HepG2 (cell line): ENCODE results near the gene FRMD1. TPM values are rescaled to one million over a fixed set of nuclear protein-coding genes. Genes with fewer than 3 reads are reported as not detected.

ENCODE experiments used
- ARNT ChIP-seq: fragments of 450-650 bp; IDR thresholded peaks from 2 replicates; pipeline ENCODE4 v1.6.1; 2017
- ATF6 ChIP-seq: sonication (generic); formaldehyde crosslinking; conservative IDR thresholded peaks from 2 replicates; pipeline ENCODE4 v1.4.0; 2020; ENCODE audit warnings: missing genetic modification reagents
- HDAC2 ChIP-seq: sonication (generic); formaldehyde crosslinking; IDR thresholded peaks from 2 replicates; pipeline ENCODE4 v1.4.0; 2020; ENCODE audit warnings: missing genetic modification reagents
- HIC2 ChIP-seq: sonication (generic); formaldehyde crosslinking; IDR thresholded peaks from 2 replicates; pipeline ENCODE4 v1.9.0; 2022; ENCODE audit warnings: low read depth, missing genetic modification reagents
- HNRNPUL1 ChIP-seq: fragments of 200-400 bp; formaldehyde crosslinking; IDR thresholded peaks from 2 replicates; pipeline ENCODE4 v1.6.1; 2017; ENCODE audit warnings: low read depth, mild to moderate bottlenecking, low read length, moderate library complexity
- IKZF4 ChIP-seq: sonication (generic); formaldehyde crosslinking; IDR thresholded peaks from 2 replicates; pipeline ENCODE4 v1.5.1; 2020; ENCODE audit warnings: borderline replicate concordance, mild to moderate bottlenecking, low read depth, missing genetic modification reagents; ENCODE audit errors: not compliant biosample characterization
- IKZF5 ChIP-seq: IDR thresholded peaks from 2 replicates; pipeline ENCODE4 v1.6.1; 2018; ENCODE audit warnings: missing genetic modification reagents, mild to moderate bottlenecking, missing compliant biosample characterization
- MAX ChIP-seq: IDR thresholded peaks from 2 replicates; pipeline ENCODE4 v1.6.1; 2012; ENCODE audit warnings: inconsistent platforms
- MNT ChIP-seq: fragments of 450-650 bp; IDR thresholded peaks from 2 replicates; pipeline ENCODE4 v1.6.1; 2016
- NCOA2 ChIP-seq: sonication (generic); formaldehyde crosslinking; IDR thresholded peaks from 2 replicates; pipeline ENCODE4 v1.8.0; 2022; ENCODE audit warnings: inconsistent platforms
- NR2C2 ChIP-seq: sonication (generic); formaldehyde crosslinking; IDR thresholded peaks from 2 replicates; pipeline ENCODE4 v1.4.0; 2020; ENCODE audit warnings: missing genetic modification reagents, mild to moderate bottlenecking, moderate library complexity, borderline replicate concordance
- PRMT3 ChIP-seq: sonication (generic); formaldehyde crosslinking; IDR thresholded peaks from 2 replicates; pipeline ENCODE4 v1.8.1; 2022; ENCODE audit warnings: low read depth, mild to moderate bottlenecking, moderate library complexity, missing genetic modification reagents, borderline replicate concordance
- SIN3A ChIP-seq: IDR thresholded peaks from 2 replicates; pipeline ENCODE4 v1.6.1; 2011; ENCODE audit warnings: low read depth, mild to moderate bottlenecking, control low read depth, low read length, borderline replicate concordance
- SOX5 ChIP-seq: IDR thresholded peaks from 2 replicates; pipeline ENCODE4 v1.6.1; 2016; ENCODE audit warnings: borderline replicate concordance
- SP140L ChIP-seq: sonication (generic); formaldehyde crosslinking; IDR thresholded peaks from 2 replicates; pipeline ENCODE4 v1.4.0; 2020; ENCODE audit warnings: missing genetic modification reagents, borderline replicate concordance
- TCF12 ChIP-seq, 2 experiments: fragments of 450-650 bp in 1 of 2; sonication (generic) in 1 of 2; formaldehyde crosslinking in 1 of 2; IDR thresholded peaks; 2 replicates each; pipeline versions ENCODE4 v1.6.1 to v1.8.0; 2017 to 2022; ENCODE audit warnings: antibody characterized with exemption in 1 of 2, mild to moderate bottlenecking in 1 of 2, missing genetic modification reagents in 1 of 2, moderate library complexity in 1 of 2
- TERF1 ChIP-seq: sonication (generic); formaldehyde crosslinking; IDR thresholded peaks from 2 replicates; pipeline ENCODE4 v1.8.0; 2022; ENCODE audit warnings: mild to moderate bottlenecking, missing genetic modification reagents, moderate library complexity
- ZBTB25 ChIP-seq: IDR thresholded peaks from 2 replicates; pipeline ENCODE4 v1.6.1; 2018; ENCODE audit warnings: missing genetic modification reagents
- ZNF335 ChIP-seq: sonication (generic); formaldehyde crosslinking; IDR thresholded peaks from 2 replicates; pipeline ENCODE4 v1.4.0; 2020; ENCODE audit warnings: missing genetic modification reagents
- ZNF7 ChIP-seq: IDR thresholded peaks from 2 replicates; pipeline ENCODE4 v1.6.1; 2016; ENCODE audit warnings: missing biosample characterization, missing genetic modification reagents
- ZNF83 ChIP-seq: sonication (generic); formaldehyde crosslinking; IDR thresholded peaks from 2 replicates; pipeline ENCODE4 v1.4.0; 2020; ENCODE audit warnings: missing genetic modification reagents, mild to moderate bottlenecking, borderline replicate concordance
- ZZZ3 ChIP-seq: sonication (generic); formaldehyde crosslinking; IDR thresholded peaks from 2 replicates; pipeline ENCODE4 v1.4.0; 2020; ENCODE audit warnings: missing genetic modification reagents, mild to moderate bottlenecking, borderline replicate concordance
- polyA plus RNA-seq, 8 experiments: library from polyadenylated mRNA; depleted of rRNA in 3 of 8; stranded (reverse) in 7 of 8; unstranded in 1 of 8; fragments of >200 nt; fragmentation: Illumina TruSeq in 4 of 8; extraction: Trizol in 4 of 8; gene quantifications; 2 replicates each; pipeline versions ENCODE4 v1.2.1 to v1.2.3, GENCODE V29; 2011 to 2016; ENCODE audit warnings: low read depth in 4 of 8, missing spikeins in 1 of 8, mixed read lengths in 1 of 8; ENCODE audit not compliant: insufficient read depth in 1 of 8
- total RNA-seq, 5 experiments: library from RNA; depleted of rRNA; stranded (reverse); fragments of >200 nt; fragmentation: Illumina TruSeq; extraction: Trizol; gene quantifications; 2 replicates each; pipeline ENCODE4 v1.2.3, GENCODE V29; 2016; ENCODE audit warnings: low read depth in 1 of 5

The FRMD1 gene
- total and polyA plus RNA-seq, 2 of the 13 experiments (the other 11 are each of a cell fraction or from before 2014, with no cell fraction given), result 0.01 TPM; not detected in 1

GRCh38 chr6:168060521-168060931 lies 18.5 kb downstream of the FRMD1 start (continued):
- TF ChIP-seq MNT, result no peak
- TF ChIP-seq NR2C2 (CRISPR knock-in tag), result peak; percentile 16; the same call in 1 of the 2 replicates
- TF ChIP-seq SIN3A, result no peak
- no peak for TF ChIP-seq SOX5 (CRISPR knock-in tag)
- TF ChIP-seq ZNF335, result no peak
- no peak for TF ChIP-seq ATF6 (CRISPR knock-in tag)
- TF ChIP-seq ZNF7 (CRISPR knock-in tag), result no peak
- TF ChIP-seq HNRNPUL1, result no peak
- no peak for TF ChIP-seq SP140L (CRISPR knock-in tag)
- no peak for TF ChIP-seq ZBTB25 (CRISPR knock-in tag)
- TF ChIP-seq IKZF4 (CRISPR knock-in tag), result no peak
- TF ChIP-seq TCF12 (IDR thresholded peaks at IDR 0.05), result no peak
- TF ChIP-seq TCF12 (CRISPR knock-in tag; IDR thresholded peaks at IDR 0.05), result no peak
- TF ChIP-seq ZNF83 (CRISPR knock-in tag), result no peak
- TF ChIP-seq HIC2 (CRISPR knock-in tag), result peak; percentile 46; the same call in 1 of the 2 replicates
- no peak for TF ChIP-seq TERF1 (CRISPR knock-in tag)
- TF ChIP-seq MAX, result peak; percentile 31; the same call in 1 of the 2 replicates
- no peak for TF ChIP-seq HDAC2 (CRISPR knock-in tag)
- TF ChIP-seq ARNT, result no peak
- no peak for TF ChIP-seq NCOA2 (CRISPR knock-in tag)
- no peak for TF ChIP-seq PRMT3 (CRISPR knock-in tag)
- no peak for TF ChIP-seq IKZF5 (CRISPR knock-in tag)
- TF ChIP-seq ZZZ3 (CRISPR knock-in tag), result no peak
